ENCODE measurements around the gene FARP2. TPM values are rescaled to one million over a fixed set of nuclear protein-coding genes. Genes with fewer than 3 reads are reported as not detected.

The FARP2 gene
- total RNA-seq, 4 donors from 2014 or later, result 96.5 to 164 (median 136) TPM

- Histone ChIP-seq H3K9me3 (no peaks in the 10 kb centered on the region), H3K36me3 (peaks cover 0 to 60% (median 19%) of the 10 kb centered on the region in 4 donors), H3K4me3 (no peak overlapping the region), H3K4me1 (peaks cover 0 to 53% (median 23%) of the 10 kb centered on the region in 4 donors), H3K27ac (peak overlapping the region; percentile 62 to 81 (median 70)), H3K27me3 (no peaks in the 10 kb centered on the region)
- DNase-seq, result no peak
- in situ Hi-C loops (cut with MboI; ENCODE audit: low pct_ligation_motif_present in 1 of 4, low pct_unique_long_range_greater_than_20kb in 1 of 4, low sequenced_read_pairs in 3 of 4), result no loop called here
- WGBS, 2 donors (ENCODE audit: low coverage in 1 of 2), result 45 to 53% methylated on average over 4 to 9 of the region's 9 CpGs
- TF ChIP-seq POLR2A (IDR thresholded peaks at IDR 0.05), result no peak
- no peak for TF ChIP-seq POLR2AphosphoS5 (IDR thresholded peaks at IDR 0.05)
- TF ChIP-seq EP300 (IDR thresholded peaks at IDR 0.05; ENCODE audit: low read depth), result no peak
- intact Hi-C loops (cut with DNase I; ENCODE audit: low total_unique reads), result no loop called here
These were observed 5.0 kb upstream of the FARP2 start for GRCh38 chr2:241350878-241351639.

GRCh38 chr2:241351640-241352031 is 4.4 kb upstream of the FARP2 start:
- no peaks in the 10 kb centered on the region for H3K9me3 ChIP-seq
- intact Hi-C loops (cut with DNase I; ENCODE audit: low total_unique reads), result no loop called here
- H3K27me3 ChIP-seq, result no peaks in the 10 kb centered on the region
- no peak overlapping the region for H3K4me3 ChIP-seq
- H3K36me3 ChIP-seq, result peaks cover 0 to 54% (median 16%) of the 10 kb centered on the region in 4 donors
- in situ Hi-C loops (cut with MboI; ENCODE audit: low pct_ligation_motif_present in 1 of 4, low pct_unique_long_range_greater_than_20kb in 1 of 4, low sequenced_read_pairs in 3 of 4), result no loop called here
- no peak for DNase-seq
- H3K4me1 ChIP-seq, result peaks cover 0 to 53% (median 23%) of the 10 kb centered on the region in 4 donors
- TF ChIP-seq POLR2A (IDR thresholded peaks at IDR 0.05), result no peak
- TF ChIP-seq EP300 (IDR thresholded peaks at IDR 0.05; ENCODE audit: low read depth), result no peak
- TF ChIP-seq CTCF (IDR thresholded peaks at IDR 0.05), result no peak
- no peak for TF ChIP-seq POLR2AphosphoS5 (IDR thresholded peaks at IDR 0.05)
- peak overlapping the region; percentile 62 to 81 (median 70) for H3K27ac ChIP-seq
- 47 to 50% methylated on average over 3 of the region's 3 CpGs for WGBS, 2 donors (ENCODE audit: low coverage in 1 of 2)

- Histone ChIP-seq H3K4me3 (no peak overlapping the region), H3K36me3 (peaks cover 0 to 48% (median 15%) of the 10 kb centered on the region in 4 donors), H3K9me3 (no peaks in the 10 kb centered on the region), H3K27ac (peak overlapping the region; percentile 62 to 81 (median 70)), H3K27me3 (no peaks in the 10 kb centered on the region), H3K4me1 (peaks cover 0 to 58% (median 28%) of the 10 kb centered on the region in 4 donors)
- TF ChIP-seq CTCF (IDR thresholded peaks at IDR 0.05), result no peak
- no peak for TF ChIP-seq POLR2AphosphoS5 (IDR thresholded peaks at IDR 0.05)
- no peak for TF ChIP-seq POLR2A (IDR thresholded peaks at IDR 0.05)
- no peak for TF ChIP-seq EP300 (IDR thresholded peaks at IDR 0.05; ENCODE audit: low read depth)
- in situ Hi-C loops (cut with MboI; ENCODE audit: low pct_ligation_motif_present in 1 of 4, low pct_unique_long_range_greater_than_20kb in 1 of 4, low sequenced_read_pairs in 3 of 4) (no loop called here), intact Hi-C loops (cut with DNase I; ENCODE audit: low total_unique reads) (no loop called here)
- WGBS, 2 donors (ENCODE audit: low coverage in 1 of 2), result 56 to 62% methylated on average over 3 of the region's 3 CpGs
- no peak for DNase-seq
These were observed 3.9 kb upstream of the FARP2 start for GRCh38 chr2:241352227-241352626.

GRCh38 chr2:241354668-241355658 is 1.1 kb upstream of the FARP2 start:
- Histone ChIP-seq H3K27ac (peak overlapping the region; percentile 84 to 90 (median 87)), H3K36me3 (peaks cover 0 to 22% (median 4%) of the 10 kb centered on the region in 4 donors), H3K4me3 (peak overlapping the region in 2 of 4 donors; percentile 7 to 19), H3K4me1 (peaks cover 11 to 85% (median 52%) of the 10 kb centered on the region in 4 donors), H3K9me3 (no peaks in the 10 kb centered on the region), H3K27me3 (no peaks in the 10 kb centered on the region)
- in situ Hi-C loops (cut with MboI; ENCODE audit: low pct_ligation_motif_present in 1 of 4, low pct_unique_long_range_greater_than_20kb in 1 of 4, low sequenced_read_pairs in 3 of 4) (no loop called here), intact Hi-C loops (cut with DNase I; ENCODE audit: low total_unique reads) (no loop called here)
- DNase-seq, result peak; percentile 93
- WGBS, 2 donors (ENCODE audit: low coverage in 1 of 2), result 29% methylated on average over 36 of the region's 40 CpGs; no CpG with 5 or more reads in 1 of the 2 donors
- TF ChIP-seq CTCF (IDR thresholded peaks at IDR 0.05), result peak in 1 of 5 experiments; percentile 29
- peak in 2 of 3 donors; percentile 79 to 83 for TF ChIP-seq POLR2AphosphoS5 (IDR thresholded peaks at IDR 0.05)
- TF ChIP-seq EP300 (IDR thresholded peaks at IDR 0.05; ENCODE audit: low read depth), result no peak
- TF ChIP-seq POLR2A (IDR thresholded peaks at IDR 0.05), result peak; percentile 60
